Neural progenitor cell (in vitro differentiated cells): ENCODE results near the gene BPHL. TPM values are rescaled to one million over a fixed set of nuclear protein-coding genes. Genes with fewer than 3 reads are reported as not detected.

Source experiments
- DNase-seq: peaks from one replicate; pipeline ENCODE4 v3.0.0-alpha.2; 2016; ENCODE audit warnings: low spot score
- H2AFZ ChIP-seq: fragments of 200-600 bp; sonication (generic); replicated peaks from 2 replicates; pipeline ENCODE4 v1.6.1; 2016; ENCODE audit warnings: antibody characterized with exemption
- H3F3A ChIP-seq: fragments of 200-600 bp; sonication (generic); 2 replicates; pipeline ENCODE4 v1.6.1; 2016; ENCODE audit warnings: antibody characterized with exemption, low read depth
- H3K27ac ChIP-seq: fragments of 200-600 bp; sonication (generic); 2 replicates; pipeline ENCODE4 v1.5.1; 2016; ENCODE audit warnings: mild to moderate bottlenecking
- H3K27me3 ChIP-seq: fragments of 200-600 bp; sonication (generic); 2 replicates; pipeline ENCODE4 v1.6.1; 2016; ENCODE audit warnings: mild to moderate bottlenecking, moderate library complexity
- H3K36me3 ChIP-seq: fragments of 200-600 bp; sonication (generic); 2 replicates; pipeline ENCODE4 v1.5.1; 2016
- H3K4me1 ChIP-seq: fragments of 200-600 bp; sonication (generic); 2 replicates; pipeline ENCODE4 v1.6.1; 2016; ENCODE audit warnings: mixed run types
- H3K4me2 ChIP-seq: fragments of 200-600 bp; sonication (generic); 2 replicates; pipeline ENCODE4 v1.6.1; 2016
- H3K4me3 ChIP-seq: fragments of 200-600 bp; sonication (generic); 2 replicates; pipeline ENCODE4 v1.5.1; 2016
- H3K79me2 ChIP-seq: fragments of 200-600 bp; sonication (generic); 2 replicates; pipeline ENCODE4 v1.6.1; 2016; ENCODE audit warnings: low read depth
- H3K9ac ChIP-seq: fragments of 200-600 bp; sonication (generic); 2 replicates; pipeline ENCODE4 v1.6.1; 2016
- H3K9me3 ChIP-seq: fragments of 200-600 bp; sonication (generic); 2 replicates; pipeline ENCODE4 v1.5.1; 2016; ENCODE audit warnings: low read depth
- H4K20me1 ChIP-seq: fragments of 200-600 bp; sonication (generic); 2 replicates; pipeline ENCODE4 v1.6.1; 2016; ENCODE audit warnings: low read depth
- H3K27ac Mint-ChIP-seq: 3 replicates; pipeline ENCODE4 v1.8.0; 2021; ENCODE audit warnings: mixed read lengths
- H3K27me3 Mint-ChIP-seq: 2 replicates; pipeline ENCODE4 v1.8.0; 2022; ENCODE audit warnings: low read depth, mild to moderate bottlenecking, inconsistent platforms, moderate library complexity, mixed read lengths; ENCODE audit not compliant: insufficient read depth
- H3K36me3 Mint-ChIP-seq: 3 replicates; pipeline ENCODE4 v1.8.0; 2021; ENCODE audit warnings: mixed read lengths
- H3K4me1 Mint-ChIP-seq: 3 replicates; pipeline ENCODE4 v1.8.0; 2021; ENCODE audit warnings: mixed read lengths
- H3K4me3 Mint-ChIP-seq: 3 replicates; pipeline ENCODE4 v1.8.0; 2021; ENCODE audit warnings: mild to moderate bottlenecking, moderate library complexity, mixed read lengths
- H3K9me3 Mint-ChIP-seq: 3 replicates; pipeline ENCODE4 v1.8.0; 2020; ENCODE audit warnings: mixed read lengths
- EZH2 ChIP-seq: fragments of 200-600 bp; sonication (generic); IDR thresholded peaks from 2 replicates; pipeline ENCODE4 v1.6.1; 2017; ENCODE audit warnings: antibody characterized with exemption, mild to moderate bottlenecking, moderate library complexity
- EZH2phosphoT487 ChIP-seq: fragments of 200-600 bp; sonication (generic); IDR thresholded peaks from 2 replicates; pipeline ENCODE4 v1.6.1; 2017; ENCODE audit warnings: antibody characterized with exemption
- small RNA-seq: library from RNA; depleted of rRNA; stranded (forward); fragments of <200 nt; gene quantifications from one replicate; pipeline ENCODE3, GENCODE V24; 2015
- total RNA-seq: library from RNA; depleted of rRNA; stranded (reverse); fragments of >200 nt; gene quantifications from 2 replicates; pipeline ENCODE4 v1.2.3, GENCODE V29; 2015; ENCODE audit warnings: low replicate concordance
- TF ChIP-seq, protein P1 (sequence below): fragments of 200-600 bp; sonication (generic); IDR thresholded peaks from 2 replicates; pipeline ENCODE4 v1.5.1; 2017; ENCODE audit warnings: antibody characterized with exemption, mild to moderate bottlenecking

The BPHL gene
- total RNA-seq, 1 donor from 2014 or later: 44.5 TPM

DNA sequence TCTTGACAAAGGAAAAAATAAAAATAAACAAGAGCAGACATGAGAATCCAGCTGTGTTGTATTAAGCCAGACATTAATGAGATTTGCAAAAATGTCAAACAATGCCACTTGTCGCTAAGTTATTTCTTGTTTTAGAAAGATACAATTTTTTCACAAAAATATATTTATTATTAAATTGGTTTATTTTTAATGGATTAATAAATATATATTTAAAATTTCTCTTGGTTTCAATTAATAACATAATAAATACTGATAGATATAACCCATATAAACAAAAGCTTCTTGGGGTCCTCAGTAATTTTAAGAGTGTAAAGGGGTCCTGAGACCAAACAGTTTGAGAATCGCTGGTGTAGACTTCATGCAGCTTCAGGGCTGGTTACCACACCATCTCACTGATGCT, 82.9 kb downstream of the BPHL start:
- Mint-ChIP-seq H3K9me3 (peaks cover 36% of the 10 kb centered on the region), H3K4me1 (peaks cover 10% of the 10 kb centered on the region), H3K4me3 (no peak overlapping the region), H3K27ac (no peak overlapping the region), H3K27me3 (peaks cover 3% of the 10 kb centered on the region), H3K36me3 (peaks cover 3% of the 10 kb centered on the region)
- Histone ChIP-seq H3K4me2 (no peak overlapping the region), H3K4me1 (peaks cover 6% of the 10 kb centered on the region), H3F3A (peaks cover 6% of the 10 kb centered on the region), H4K20me1 (no peaks in the 10 kb centered on the region), H3K79me2 (no peaks in the 10 kb centered on the region), H3K27ac (no peak overlapping the region), H3K27me3 (no peaks in the 10 kb centered on the region), H3K9me3 (no peaks in the 10 kb centered on the region), H3K4me3 (no peak overlapping the region), H3K9ac (no peak overlapping the region), H3K36me3 (no peaks in the 10 kb centered on the region), H2AFZ (no peak overlapping the region)
- TF ChIP-seq, protein P1, sequence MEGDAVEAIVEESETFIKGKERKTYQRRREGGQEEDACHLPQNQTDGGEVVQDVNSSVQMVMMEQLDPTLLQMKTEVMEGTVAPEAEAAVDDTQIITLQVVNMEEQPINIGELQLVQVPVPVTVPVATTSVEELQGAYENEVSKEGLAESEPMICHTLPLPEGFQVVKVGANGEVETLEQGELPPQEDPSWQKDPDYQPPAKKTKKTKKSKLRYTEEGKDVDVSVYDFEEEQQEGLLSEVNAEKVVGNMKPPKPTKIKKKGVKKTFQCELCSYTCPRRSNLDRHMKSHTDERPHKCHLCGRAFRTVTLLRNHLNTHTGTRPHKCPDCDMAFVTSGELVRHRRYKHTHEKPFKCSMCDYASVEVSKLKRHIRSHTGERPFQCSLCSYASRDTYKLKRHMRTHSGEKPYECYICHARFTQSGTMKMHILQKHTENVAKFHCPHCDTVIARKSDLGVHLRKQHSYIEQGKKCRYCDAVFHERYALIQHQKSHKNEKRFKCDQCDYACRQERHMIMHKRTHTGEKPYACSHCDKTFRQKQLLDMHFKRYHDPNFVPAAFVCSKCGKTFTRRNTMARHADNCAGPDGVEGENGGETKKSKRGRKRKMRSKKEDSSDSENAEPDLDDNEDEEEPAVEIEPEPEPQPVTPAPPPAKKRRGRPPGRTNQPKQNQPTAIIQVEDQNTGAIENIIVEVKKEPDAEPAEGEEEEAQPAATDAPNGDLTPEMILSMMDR: no peak
- no peak for TF ChIP-seq EZH2
- no peak for TF ChIP-seq EZH2phosphoT487
- no peak for DNase-seq

Small RNA genes within 50 kb of the gene (small RNA-seq; reads per million reads assigned to genes)
- gene RNA5SP201: not detected

Other genes with a start within 250 kb of the BPHL start
- 0.59 and 0.94 TPM in 2 replicates for gene SERPINB9, start 215.4 kb upstream of the BPHL start, total RNA-seq
- 13.3 and 17.4 TPM in 2 replicates for gene SERPINB6, start 147.1 kb upstream of the BPHL start, total RNA-seq
- gene NQO2, start 118.8 kb upstream of the BPHL start, total RNA-seq: 17.2 and 19.5 TPM in 2 replicates
- gene RIPK1, start 50.2 kb upstream of the BPHL start, total RNA-seq: 4.6 and 4.9 TPM in 2 replicates
- gene TUBB2A, start 38.8 kb downstream of the BPHL start, total RNA-seq: 57.9 and 117 TPM in 2 replicates
- 362 and 762 TPM in 2 replicates for gene TUBB2B, start 108.9 kb downstream of the BPHL start, total RNA-seq
- 15.2 and 25.3 TPM in 2 replicates for gene PSMG4, start 140.2 kb downstream of the BPHL start, total RNA-seq